Measurements from ENCODE around the gene LPP. TPM values are rescaled to one million over a fixed set of nuclear protein-coding genes. Genes with fewer than 3 reads are reported as not detected.

The LPP gene
- total and polyA plus RNA-seq, 10 of the 15 experiments (the other 5 are each of a cell fraction or from before 2014, with no cell fraction given), result under 0.01 to 0.62 (median 0.03) TPM

DNA sequence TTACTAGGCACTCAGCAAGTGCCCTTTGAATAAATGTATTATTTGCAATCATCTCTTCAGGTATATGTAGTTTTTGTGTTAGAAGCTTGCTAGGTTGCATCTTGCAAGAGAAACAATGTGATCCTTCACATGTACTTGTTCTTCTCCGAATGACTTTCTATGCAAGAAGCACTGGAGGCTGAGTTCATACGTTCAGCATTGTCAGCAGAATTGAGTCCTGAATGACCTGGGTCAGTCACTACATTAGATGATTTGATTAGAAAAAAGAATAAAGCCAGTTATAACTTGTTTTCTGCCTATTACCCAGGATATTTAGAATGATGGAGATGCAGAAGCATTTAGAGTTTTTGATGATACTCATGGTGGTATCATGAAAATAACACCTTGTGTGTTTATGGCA is 538.7 kb downstream of the LPP start:
- WGBS (ENCODE audit: insufficient coverage, insufficient replicate concordance, low lambda C conversion rate, missing lambda C conversion rate), result 3% methylated on average over 2 of the region's 2 CpGs

More for the DNA sequence above, 538.7 kb downstream of the LPP start:
- CTCF ChIA-PET, result no interaction called here
- TF ChIP-seq PAX5 (IDR thresholded peaks at IDR 0.05; ENCODE audit: borderline replicate concordance, low read depth, low read length), result no peak
- TF ChIP-seq, protein P1, sequence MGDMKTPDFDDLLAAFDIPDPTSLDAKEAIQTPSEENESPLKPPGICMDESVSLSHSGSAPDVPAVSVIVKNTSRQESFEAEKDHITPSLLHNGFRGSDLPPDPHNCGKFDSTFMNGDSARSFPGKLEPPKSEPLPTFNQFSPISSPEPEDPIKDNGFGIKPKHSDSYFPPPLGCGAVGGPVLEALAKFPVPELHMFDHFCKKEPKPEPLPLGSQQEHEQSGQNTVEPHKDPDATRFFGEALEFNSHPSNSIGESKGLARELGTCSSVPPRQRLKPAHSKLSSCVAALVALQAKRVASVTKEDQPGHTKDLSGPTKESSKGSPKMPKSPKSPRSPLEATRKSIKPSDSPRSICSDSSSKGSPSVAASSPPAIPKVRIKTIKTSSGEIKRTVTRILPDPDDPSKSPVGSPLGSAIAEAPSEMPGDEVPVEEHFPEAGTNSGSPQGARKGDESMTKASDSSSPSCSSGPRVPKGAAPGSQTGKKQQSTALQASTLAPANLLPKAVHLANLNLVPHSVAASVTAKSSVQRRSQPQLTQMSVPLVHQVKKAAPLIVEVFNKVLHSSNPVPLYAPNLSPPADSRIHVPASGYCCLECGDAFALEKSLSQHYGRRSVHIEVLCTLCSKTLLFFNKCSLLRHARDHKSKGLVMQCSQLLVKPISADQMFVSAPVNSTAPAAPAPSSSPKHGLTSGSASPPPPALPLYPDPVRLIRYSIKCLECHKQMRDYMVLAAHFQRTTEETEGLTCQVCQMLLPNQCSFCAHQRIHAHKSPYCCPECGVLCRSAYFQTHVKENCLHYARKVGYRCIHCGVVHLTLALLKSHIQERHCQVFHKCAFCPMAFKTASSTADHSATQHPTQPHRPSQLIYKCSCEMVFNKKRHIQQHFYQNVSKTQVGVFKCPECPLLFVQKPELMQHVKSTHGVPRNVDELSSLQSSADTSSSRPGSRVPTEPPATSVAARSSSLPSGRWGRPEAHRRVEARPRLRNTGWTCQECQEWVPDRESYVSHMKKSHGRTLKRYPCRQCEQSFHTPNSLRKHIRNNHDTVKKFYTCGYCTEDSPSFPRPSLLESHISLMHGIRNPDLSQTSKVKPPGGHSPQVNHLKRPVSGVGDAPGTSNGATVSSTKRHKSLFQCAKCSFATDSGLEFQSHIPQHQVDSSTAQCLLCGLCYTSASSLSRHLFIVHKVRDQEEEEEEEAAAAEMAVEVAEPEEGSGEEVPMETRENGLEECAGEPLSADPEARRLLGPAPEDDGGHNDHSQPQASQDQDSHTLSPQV (IDR thresholded peaks at IDR 0.05), result no peak
- TF ChIP-seq, protein P2, sequence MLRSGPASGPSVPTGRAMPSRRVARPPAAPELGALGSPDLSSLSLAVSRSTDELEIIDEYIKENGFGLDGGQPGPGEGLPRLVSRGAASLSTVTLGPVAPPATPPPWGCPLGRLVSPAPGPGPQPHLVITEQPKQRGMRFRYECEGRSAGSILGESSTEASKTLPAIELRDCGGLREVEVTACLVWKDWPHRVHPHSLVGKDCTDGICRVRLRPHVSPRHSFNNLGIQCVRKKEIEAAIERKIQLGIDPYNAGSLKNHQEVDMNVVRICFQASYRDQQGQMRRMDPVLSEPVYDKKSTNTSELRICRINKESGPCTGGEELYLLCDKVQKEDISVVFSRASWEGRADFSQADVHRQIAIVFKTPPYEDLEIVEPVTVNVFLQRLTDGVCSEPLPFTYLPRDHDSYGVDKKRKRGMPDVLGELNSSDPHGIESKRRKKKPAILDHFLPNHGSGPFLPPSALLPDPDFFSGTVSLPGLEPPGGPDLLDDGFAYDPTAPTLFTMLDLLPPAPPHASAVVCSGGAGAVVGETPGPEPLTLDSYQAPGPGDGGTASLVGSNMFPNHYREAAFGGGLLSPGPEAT (IDR thresholded peaks at IDR 0.05; ENCODE audit: low read depth), result no peak
- TF ChIP-seq SUZ12 (IDR thresholded peaks at IDR 0.05; ENCODE audit: unreplicated experiment), result no peak
- TF ChIP-seq, protein P3, sequence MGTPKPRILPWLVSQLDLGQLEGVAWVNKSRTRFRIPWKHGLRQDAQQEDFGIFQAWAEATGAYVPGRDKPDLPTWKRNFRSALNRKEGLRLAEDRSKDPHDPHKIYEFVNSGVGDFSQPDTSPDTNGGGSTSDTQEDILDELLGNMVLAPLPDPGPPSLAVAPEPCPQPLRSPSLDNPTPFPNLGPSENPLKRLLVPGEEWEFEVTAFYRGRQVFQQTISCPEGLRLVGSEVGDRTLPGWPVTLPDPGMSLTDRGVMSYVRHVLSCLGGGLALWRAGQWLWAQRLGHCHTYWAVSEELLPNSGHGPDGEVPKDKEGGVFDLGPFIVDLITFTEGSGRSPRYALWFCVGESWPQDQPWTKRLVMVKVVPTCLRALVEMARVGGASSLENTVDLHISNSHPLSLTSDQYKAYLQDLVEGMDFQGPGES (IDR thresholded peaks at IDR 0.05), result no peak
- TF ChIP-seq ZBED1 (IDR thresholded peaks at IDR 0.05; ENCODE audit: borderline replicate concordance), result no peak
- no peak for TF ChIP-seq MTA3 (IDR thresholded peaks at IDR 0.05; ENCODE audit: borderline replicate concordance, low read length)
- no peak for TF ChIP-seq HDAC2 (IDR thresholded peaks at IDR 0.05)
- no peak for TF ChIP-seq TCF7 (IDR thresholded peaks at IDR 0.05; ENCODE audit: borderline replicate concordance)
- no peak for TF ChIP-seq RFX5 (IDR thresholded peaks at IDR 0.05; ENCODE audit: low read depth, low read length)
- TF ChIP-seq MTA2 (IDR thresholded peaks at IDR 0.05; ENCODE audit: low read depth), result no peak
- no peak for TF ChIP-seq ZZZ3 (IDR thresholded peaks at IDR 0.05; ENCODE audit: control insufficient read depth, insufficient read length, low read depth)
- TF ChIP-seq SPI1 (IDR thresholded peaks at IDR 0.05; ENCODE audit: borderline replicate concordance, insufficient read depth, low read depth, low read length), result no peak
- TF ChIP-seq YY1 (IDR thresholded peaks at IDR 0.05; ENCODE audit: low read depth, low read length), result no peak
- TF ChIP-seq, protein P4, sequence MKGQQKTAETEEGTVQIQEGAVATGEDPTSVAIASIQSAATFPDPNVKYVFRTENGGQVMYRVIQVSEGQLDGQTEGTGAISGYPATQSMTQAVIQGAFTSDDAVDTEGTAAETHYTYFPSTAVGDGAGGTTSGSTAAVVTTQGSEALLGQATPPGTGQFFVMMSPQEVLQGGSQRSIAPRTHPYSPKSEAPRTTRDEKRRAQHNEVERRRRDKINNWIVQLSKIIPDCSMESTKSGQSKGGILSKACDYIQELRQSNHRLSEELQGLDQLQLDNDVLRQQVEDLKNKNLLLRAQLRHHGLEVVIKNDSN (IDR thresholded peaks at IDR 0.05; ENCODE audit: borderline replicate concordance, extremely low read length, insufficient read depth, low read depth, low read length), result no peak
- no peak for TF ChIP-seq NR2C2 (IDR thresholded peaks at IDR 0.05; ENCODE audit: borderline replicate concordance, control insufficient read depth, insufficient read length, low read depth)
- Histone ChIP-seq H3K27me3 (replicated peaks in 1 of 2; ENCODE audit: control insufficient read depth in 2 of 2, insufficient read depth in 2 of 2, low read length in 1 of 2) (peaks cover 0 to 4% of the 10 kb centered on the region in 2 experiments; a peak in 1 of 4 replicates), H3K4me1 (ENCODE audit: control insufficient read depth, insufficient read depth, low read length) (peaks cover 5% of the 10 kb centered on the region), H3K79me2 (ENCODE audit: control insufficient read depth, insufficient read depth, low read length) (no peaks in the 10 kb centered on the region), H3K9me3 (replicated peaks; ENCODE audit: control insufficient read depth, insufficient read depth, low read length) (no peaks in the 10 kb centered on the region), H3K36me3 (ENCODE audit: control insufficient read depth in 2 of 2, insufficient read depth in 2 of 2, low read length in 1 of 2) (no peaks in the 10 kb centered on the region), H2AFZ (ENCODE audit: control insufficient read depth, low read depth, low read length) (no peak overlapping the region), H3K4me3 (no peak overlapping the region), H3K27ac (ENCODE audit: control insufficient read depth, insufficient read depth) (no peak overlapping the region), H3K4me2 (ENCODE audit: control insufficient read depth, insufficient read depth) (no peak overlapping the region), H3K9ac (ENCODE audit: control insufficient read depth, insufficient read depth, low read length) (no peak overlapping the region), H4K20me1 (ENCODE audit: control insufficient read depth, insufficient read depth) (no peaks in the 10 kb centered on the region)
- ATAC-seq (no peak), DNase-seq (ENCODE audit: low read depth, low spot score) (no peak), FAIRE-seq (no peak)
- intact Hi-C loops (cut with micrococcal nuclease; ENCODE audit: unreplicated experiment) (no loop called here), in situ Hi-C loops (cut with MboI) (no loop called here)
- BruUV-seq (replicated peaks), result no TSS peak
- SMC1A ChIA-PET (ENCODE audit: uncharacterized antibody, unreplicated experiment), result no interaction called here
- RAD21 ChIA-PET (ENCODE audit: unreplicated experiment), result no interaction called here
- POLR2A ChIA-PET, result no interaction called here

Data from GM12878 (cell line).